Activated naive CD4-positive, alpha-beta T cell treated with anti-CD3 and anti-CD28 coated beads, Interleukin-2, amount 10 ng/mL, durations not matched to agents 7 days and 5 days (primary cell): ENCODE results near the gene DCTN1.
A peak's percentile ranks its signal among the peaks of the same experiment; 100 is the strongest.
"Not testable (repeated sequence)": the region's sequence is repeated elsewhere in the genome, so short reads cannot be mapped to it uniquely, and the experiment has no call there.

ENCODE experiments used
- CTCF ChIA-PET: fragments of 350-600 bp; sonication (Branson Sonifier 250); formaldehyde crosslinking; loops from one replicate; lab custom pipeline; 2021; ENCODE audit warnings: antibody characterized with exemption; lab: Charles Lee
- DNase-seq: peaks from one replicate; pipeline ENCODE4 v3.0.0-alpha.2; 2020
- H3K27ac Mint-ChIP-seq: one replicate; pipeline ENCODE4 v1.8.0; 2021; ENCODE audit warnings: mild to moderate bottlenecking, moderate library complexity, mixed read lengths
- H3K27me3 Mint-ChIP-seq: one replicate; pipeline ENCODE4 v1.8.0; 2021; ENCODE audit warnings: mild to moderate bottlenecking, mixed read lengths
- H3K36me3 Mint-ChIP-seq: one replicate; pipeline ENCODE4 v1.8.0; 2021; ENCODE audit warnings: mixed read lengths
- H3K4me1 Mint-ChIP-seq: one replicate; pipeline ENCODE4 v1.8.0; 2021; ENCODE audit warnings: mixed read lengths
- H3K4me3 Mint-ChIP-seq: one replicate; pipeline ENCODE4 v1.8.0; 2021; ENCODE audit warnings: mild to moderate bottlenecking, moderate library complexity, mixed read lengths
- H3K9me3 Mint-ChIP-seq: one replicate; pipeline ENCODE4 v1.8.0; 2021; ENCODE audit warnings: mixed read lengths

Gene DCTN1

DNA sequence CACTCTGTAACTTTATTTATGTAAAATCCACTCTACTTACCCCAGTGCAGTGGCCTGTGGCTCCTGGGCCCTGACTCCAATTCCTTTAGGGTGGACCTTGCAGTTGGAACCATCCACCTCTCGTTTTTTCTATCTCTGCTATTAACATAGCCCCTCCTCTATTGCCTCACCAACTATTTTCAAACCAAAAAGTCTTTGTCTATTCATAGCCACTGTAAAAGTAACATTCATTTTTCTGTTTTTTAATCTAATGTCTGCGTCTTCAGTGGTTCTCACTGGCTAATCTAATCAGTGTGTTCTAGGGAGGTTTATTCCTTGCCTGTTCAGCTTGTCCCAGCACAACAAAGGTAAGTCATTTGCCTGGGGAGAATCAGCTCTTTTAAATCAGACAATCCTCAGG is 36.8 kb downstream of the DCTN1 start, which contains the start of gene SLC4A5:
Gene SLC4A5 (minus strand): TSS at position 101 of the 400 bp plus-strand sequence. CDS start 28,393 bp downstream, outside the sequence.
- Mint-ChIP-seq H3K27me3 (peaks cover 6% of the 10 kb centered on the region), H3K4me1 (no peaks in the 10 kb centered on the region), H3K27ac (no peak within 1 kb of the TSS), H3K36me3 (no peaks in the 10 kb centered on the region), H3K4me3 (no peak within 1 kb of the TSS), H3K9me3 (no peaks in the 10 kb centered on the region)
- DNase-seq = no peak
- CTCF ChIA-PET = no interaction called here

- not testable (repeated sequence) for H3K9me3 Mint-ChIP-seq, DNase-seq, H3K36me3 Mint-ChIP-seq, H3K27me3 Mint-ChIP-seq, H3K27ac Mint-ChIP-seq, H3K4me3 Mint-ChIP-seq
- CTCF ChIA-PET = interaction anchor here (1.0 to 5.5 kb wide), 22 partner anchors 8 to 513 kb away, joined by 3 to 116 read pairs (median 10); no protein-coding TSS in a partner anchor
- H3K4me1 Mint-ChIP-seq = peaks cover 11% of the 10 kb centered on the region
These were observed 43.9 kb downstream of the DCTN1 start for GRCh38 chr2:74336227-74336626.

DNA sequence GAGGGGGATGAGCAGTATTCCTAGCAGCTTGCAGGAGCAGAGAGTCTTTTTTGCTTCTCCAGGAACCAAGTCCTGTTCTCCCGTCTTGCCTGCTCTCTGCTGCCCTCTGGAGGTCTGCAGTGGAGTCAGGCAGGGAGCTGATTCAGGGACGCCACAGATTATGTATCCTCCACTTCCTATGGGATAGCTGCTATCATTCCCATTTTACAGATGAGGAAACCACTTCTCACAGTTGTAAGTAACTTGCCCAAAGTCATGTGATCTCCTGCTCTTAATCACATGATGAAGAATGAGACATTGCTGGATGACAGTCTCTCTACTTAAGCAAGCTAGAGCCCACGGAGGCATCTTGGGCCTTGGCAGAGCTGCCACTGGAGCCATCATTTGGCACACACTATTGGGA is 45.2 kb downstream of the DCTN1 start:
- peak; percentile 83 for DNase-seq
- Mint-ChIP-seq H3K4me3 (no peak overlapping the region), H3K9me3 (no peaks in the 10 kb centered on the region), H3K27ac (no peak overlapping the region), H3K36me3 (no peaks in the 10 kb centered on the region), H3K4me1 (peaks cover 11% of the 10 kb centered on the region), H3K27me3 (no peaks in the 10 kb centered on the region)
- CTCF ChIA-PET = interaction anchor here (0.6 to 5.5 kb wide), 58 partner anchors 8 to 553 kb away, joined by 3 to 116 read pairs (median 4); partner anchors contain the start of genes ACTG2, BOLA3 and DCTN1

DNA sequence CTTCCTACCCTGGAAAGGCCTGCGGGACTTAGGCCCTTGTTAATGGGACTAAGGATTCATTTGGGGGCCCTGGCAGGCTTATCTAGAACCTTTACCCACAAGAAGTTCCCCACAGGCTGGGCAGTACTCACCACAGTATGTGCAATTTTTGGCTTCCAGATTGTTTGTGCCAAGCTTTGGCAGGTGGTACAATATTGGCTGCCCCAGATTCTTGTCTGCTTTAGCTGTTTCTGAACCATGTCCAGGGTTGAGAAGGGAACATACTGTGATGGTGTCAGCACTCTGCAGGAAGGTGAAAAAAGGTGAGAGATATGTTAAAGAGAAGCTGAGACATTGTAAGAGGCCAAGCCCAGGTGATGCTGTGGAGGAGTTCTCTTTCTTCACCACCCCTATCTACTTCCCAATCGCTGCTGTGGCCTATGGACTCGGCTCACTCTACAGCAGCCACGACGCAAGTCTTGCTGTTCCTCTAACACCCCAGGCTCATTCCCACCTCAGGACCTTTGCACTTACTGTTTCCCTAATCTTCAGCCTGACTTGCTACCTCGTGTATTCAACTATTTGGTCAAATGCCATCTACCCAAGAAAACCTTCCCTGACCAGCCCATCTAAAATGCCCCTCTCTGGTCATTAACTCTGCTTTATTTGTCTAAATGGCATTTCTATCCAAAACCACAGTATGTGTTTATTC is 46.1 kb downstream of the DCTN1 start:
- CTCF ChIA-PET = interaction anchor here (0.6 to 5.5 kb wide), 35 partner anchors 9 to 513 kb away, joined by 3 to 116 read pairs (median 7); partner anchors contain the start of genes BOLA3 and DCTN1
- Mint-ChIP-seq H3K9me3 (no peaks in the 10 kb centered on the region), H3K4me3 (no peak overlapping the region), H3K27me3 (no peaks in the 10 kb centered on the region), H3K36me3 (no peaks in the 10 kb centered on the region), H3K27ac (no peak overlapping the region), H3K4me1 (peaks cover 11% of the 10 kb centered on the region)
- no peak for DNase-seq

- Mint-ChIP-seq H3K27ac (no peak overlapping the region), H3K9me3 (no peaks in the 10 kb centered on the region), H3K27me3 (no peaks in the 10 kb centered on the region), H3K4me1 (peaks cover 11% of the 10 kb centered on the region), H3K36me3 (no peaks in the 10 kb centered on the region), H3K4me3 (no peak overlapping the region)
- peak; percentile 52 for DNase-seq
- CTCF ChIA-PET = interaction anchor here (1.2 to 5.5 kb wide), 7 partner anchors 8 to 199 kb away, joined by 3 to 116 read pairs (median 8); no protein-coding TSS in a partner anchor
These were observed 46.9 kb downstream of the DCTN1 start for GRCh38 chr2:74333175-74333574.

- no peak for DNase-seq
- no peak overlapping the region for H3K27ac Mint-ChIP-seq
- H3K4me3 Mint-ChIP-seq = no peak overlapping the region
- no peaks in the 10 kb centered on the region for H3K27me3 Mint-ChIP-seq
- peaks cover 11% of the 10 kb centered on the region for H3K4me1 Mint-ChIP-seq
- CTCF ChIA-PET = interaction anchor here (0.5 to 5.5 kb wide), 9 partner anchors 8 to 219 kb away, joined by 3 to 116 read pairs (median 5); no protein-coding TSS in a partner anchor
- no peaks in the 10 kb centered on the region for H3K36me3 Mint-ChIP-seq
- no peaks in the 10 kb centered on the region for H3K9me3 Mint-ChIP-seq
These were observed 47.4 kb downstream of the DCTN1 start for GRCh38 chr2:74332550-74333174.

DNA sequence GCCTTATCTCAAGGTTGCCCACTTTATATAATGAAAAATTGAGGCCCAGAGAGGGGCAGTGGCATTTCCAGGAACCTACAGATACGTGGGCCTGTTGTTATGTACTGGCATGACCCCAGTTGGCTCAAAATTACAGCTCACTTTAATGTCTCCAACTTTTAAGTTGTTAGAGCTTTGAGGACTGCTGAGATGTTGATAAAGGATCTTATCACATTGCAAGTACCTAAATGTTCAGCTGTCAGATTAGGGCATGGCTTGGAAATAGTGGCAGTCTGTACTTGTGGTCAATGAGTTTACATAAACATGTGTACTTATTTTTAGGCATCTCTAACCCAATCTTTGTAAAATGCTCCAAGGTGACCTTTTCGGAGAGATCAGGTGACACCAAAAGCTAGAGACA is 51.5 kb downstream of the DCTN1 start:
- no peaks in the 10 kb centered on the region for H3K36me3 Mint-ChIP-seq
- no peak overlapping the region for H3K4me3 Mint-ChIP-seq
- no peak overlapping the region for H3K27ac Mint-ChIP-seq
- DNase-seq = no peak
- no peaks in the 10 kb centered on the region for H3K4me1 Mint-ChIP-seq
- CTCF ChIA-PET = interaction anchor here (0.5 to 1.4 kb wide), 5 partner anchors 8 to 79 kb away, joined by 3 to 5 read pairs (median 3); no protein-coding TSS in a partner anchor
- H3K9me3 Mint-ChIP-seq = no peaks in the 10 kb centered on the region
- H3K27me3 Mint-ChIP-seq = no peaks in the 10 kb centered on the region

GRCh38 chr2:74328074-74328473 is 52.0 kb downstream of the DCTN1 start:
- H3K9me3 Mint-ChIP-seq = no peaks in the 10 kb centered on the region
- CTCF ChIA-PET = interaction anchor here (0.6 to 1.5 kb wide), 5 partner anchors 9 to 261 kb away, joined by 3 to 5 read pairs (median 3); no protein-coding TSS in a partner anchor
- H3K36me3 Mint-ChIP-seq = no peaks in the 10 kb centered on the region
- no peaks in the 10 kb centered on the region for H3K27me3 Mint-ChIP-seq
- no peak for DNase-seq
- no peaks in the 10 kb centered on the region for H3K4me1 Mint-ChIP-seq
- no peak overlapping the region for H3K27ac Mint-ChIP-seq
- H3K4me3 Mint-ChIP-seq = no peak overlapping the region

DNA sequence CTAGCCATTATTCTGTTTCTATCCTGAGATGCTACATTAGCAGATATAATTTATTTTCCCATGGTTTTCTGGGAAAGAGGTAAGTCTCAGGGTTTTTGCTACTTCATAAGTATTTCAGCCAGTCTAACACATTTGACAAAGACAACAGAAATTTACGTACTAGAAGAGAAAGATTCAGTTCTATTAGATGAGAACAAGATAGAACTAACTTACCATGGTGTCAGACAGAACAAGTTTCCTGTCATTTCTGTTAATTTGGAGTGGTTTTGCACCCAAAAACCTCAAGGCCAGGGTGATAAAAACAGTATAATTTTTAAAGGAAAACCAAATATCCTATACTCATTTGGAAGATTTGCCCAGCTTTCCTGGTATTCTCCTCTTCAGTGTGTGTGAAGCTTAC is 52.5 kb downstream of the DCTN1 start:
- Mint-ChIP-seq H3K4me1 (no peaks in the 10 kb centered on the region), H3K27ac (no peak overlapping the region), H3K9me3 (no peaks in the 10 kb centered on the region), H3K36me3 (no peaks in the 10 kb centered on the region), H3K27me3 (no peaks in the 10 kb centered on the region), H3K4me3 (no peak overlapping the region)
- no peak for DNase-seq
- CTCF ChIA-PET = interaction anchor here (0.9 to 1.5 kb wide), 4 partner anchors 8 to 261 kb away, joined by 3 to 5 read pairs (median 4); no protein-coding TSS in a partner anchor

DNA sequence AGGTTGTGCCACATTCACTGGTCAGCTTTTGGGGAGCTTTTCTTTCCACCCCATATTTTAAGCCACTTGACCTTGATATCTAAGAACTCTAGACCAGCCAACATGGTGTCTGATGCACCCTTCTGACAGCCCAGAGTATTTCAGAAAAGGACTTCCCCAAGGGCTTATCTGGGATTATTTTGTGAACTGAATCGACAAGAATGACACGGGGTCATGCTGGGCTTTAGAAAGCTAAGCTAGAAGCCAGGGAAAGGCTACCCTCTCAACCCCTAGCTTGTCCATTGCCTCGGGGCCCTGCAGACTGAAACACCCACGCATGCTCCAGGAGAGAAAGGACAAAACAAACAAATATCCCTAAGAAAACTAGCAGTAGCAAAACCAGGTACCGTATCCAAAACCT is 52.9 kb downstream of the DCTN1 start:
- no peak overlapping the region for H3K4me3 Mint-ChIP-seq
- H3K27me3 Mint-ChIP-seq = no peaks in the 10 kb centered on the region
- no peaks in the 10 kb centered on the region for H3K4me1 Mint-ChIP-seq
- H3K36me3 Mint-ChIP-seq = no peaks in the 10 kb centered on the region
- H3K27ac Mint-ChIP-seq = no peak overlapping the region
- H3K9me3 Mint-ChIP-seq = no peaks in the 10 kb centered on the region
- CTCF ChIA-PET = interaction anchor here (0.9 to 1.5 kb wide), 3 partner anchors 8 to 261 kb away, joined by 3 to 4 read pairs (median 3); no protein-coding TSS in a partner anchor
- DNase-seq = no peak

DNA sequence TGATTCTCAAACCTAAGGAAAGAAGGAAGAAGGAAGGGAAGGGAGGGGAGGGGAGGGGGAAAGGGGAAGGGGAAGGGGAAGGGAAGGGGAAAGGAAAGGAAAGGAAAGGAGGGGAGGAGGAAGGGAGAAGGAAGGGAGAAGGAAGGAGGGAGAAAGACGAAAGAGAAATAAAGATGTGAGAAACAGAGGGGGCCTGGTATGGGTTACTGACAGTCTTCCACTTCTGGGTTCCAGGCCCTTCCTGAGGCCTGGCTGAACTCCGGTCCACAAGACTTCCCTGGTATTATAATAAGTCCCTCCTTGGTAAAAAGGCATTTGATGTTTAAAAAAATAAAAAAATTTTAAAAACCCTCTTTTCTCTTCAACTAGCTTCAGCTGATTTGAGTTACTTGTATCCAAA is 54.3 kb downstream of the DCTN1 start:
- CTCF ChIA-PET = interaction anchor here (3.8 kb wide), 1 partner anchor 9 kb away, joined by 48 read pairs; no protein-coding TSS in a partner anchor
- Mint-ChIP-seq H3K36me3 (no peaks in the 10 kb centered on the region), H3K27me3 (peaks cover 3% of the 10 kb centered on the region), H3K9me3 (no peaks in the 10 kb centered on the region), H3K27ac (no peak overlapping the region), H3K4me3 (no peak overlapping the region), H3K4me1 (no peaks in the 10 kb centered on the region)
- DNase-seq = no peak

DNA sequence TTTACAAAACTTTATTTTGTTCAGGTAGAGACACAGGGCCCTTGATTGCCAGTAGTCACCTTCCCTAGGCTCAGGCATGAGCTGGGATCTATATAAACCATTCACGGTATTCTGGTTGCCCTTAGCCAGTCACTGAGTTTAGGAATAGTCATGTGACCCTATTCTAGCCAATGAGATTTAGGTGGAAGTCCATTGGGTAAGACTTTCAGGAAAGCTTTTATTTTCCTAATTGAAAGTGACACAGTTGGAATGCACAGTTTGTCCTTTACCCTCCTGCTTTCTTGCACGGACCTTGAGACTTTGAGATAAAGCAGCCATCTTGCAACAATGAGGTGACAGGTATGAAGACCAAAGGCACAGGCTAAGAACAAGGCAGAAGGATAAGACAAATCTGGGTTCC is 58.4 kb downstream of the DCTN1 start:
- no peak for DNase-seq
- Mint-ChIP-seq H3K36me3 (no peaks in the 10 kb centered on the region), H3K4me3 (no peak overlapping the region), H3K9me3 (no peaks in the 10 kb centered on the region), H3K27me3 (peaks cover 3% of the 10 kb centered on the region), H3K27ac (no peak overlapping the region), H3K4me1 (no peaks in the 10 kb centered on the region)
- CTCF ChIA-PET = interaction anchor here (1.9 kb wide), 1 partner anchor 13 kb away, joined by 7 read pairs; no protein-coding TSS in a partner anchor

DNA sequence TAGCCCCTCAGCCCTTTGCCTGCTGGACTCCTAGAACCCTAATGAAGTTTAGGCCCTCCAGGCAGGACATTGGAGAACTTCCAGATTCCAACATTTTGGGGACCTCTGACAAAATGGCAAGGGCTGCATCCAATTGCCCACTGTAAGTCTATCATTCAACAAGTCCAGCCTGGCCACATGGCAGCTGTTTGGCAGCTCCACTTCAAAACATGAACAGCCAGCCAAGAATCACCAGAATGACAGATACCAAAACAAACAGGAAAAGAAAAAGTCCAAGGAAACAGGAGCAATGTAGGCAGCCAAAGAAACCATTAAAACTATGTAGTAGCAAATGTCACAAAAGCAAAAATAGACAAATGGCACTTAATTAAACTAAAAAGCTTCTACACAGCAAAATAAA is 62.4 kb downstream of the DCTN1 start:
- no peak overlapping the region for H3K27ac Mint-ChIP-seq
- peaks cover 3% of the 10 kb centered on the region for H3K27me3 Mint-ChIP-seq
- no peak overlapping the region for H3K4me3 Mint-ChIP-seq
- no peaks in the 10 kb centered on the region for H3K4me1 Mint-ChIP-seq
- H3K36me3 Mint-ChIP-seq = no peaks in the 10 kb centered on the region
- DNase-seq = no peak
- H3K9me3 Mint-ChIP-seq = no peaks in the 10 kb centered on the region
- CTCF ChIA-PET = no interaction called here

DNA sequence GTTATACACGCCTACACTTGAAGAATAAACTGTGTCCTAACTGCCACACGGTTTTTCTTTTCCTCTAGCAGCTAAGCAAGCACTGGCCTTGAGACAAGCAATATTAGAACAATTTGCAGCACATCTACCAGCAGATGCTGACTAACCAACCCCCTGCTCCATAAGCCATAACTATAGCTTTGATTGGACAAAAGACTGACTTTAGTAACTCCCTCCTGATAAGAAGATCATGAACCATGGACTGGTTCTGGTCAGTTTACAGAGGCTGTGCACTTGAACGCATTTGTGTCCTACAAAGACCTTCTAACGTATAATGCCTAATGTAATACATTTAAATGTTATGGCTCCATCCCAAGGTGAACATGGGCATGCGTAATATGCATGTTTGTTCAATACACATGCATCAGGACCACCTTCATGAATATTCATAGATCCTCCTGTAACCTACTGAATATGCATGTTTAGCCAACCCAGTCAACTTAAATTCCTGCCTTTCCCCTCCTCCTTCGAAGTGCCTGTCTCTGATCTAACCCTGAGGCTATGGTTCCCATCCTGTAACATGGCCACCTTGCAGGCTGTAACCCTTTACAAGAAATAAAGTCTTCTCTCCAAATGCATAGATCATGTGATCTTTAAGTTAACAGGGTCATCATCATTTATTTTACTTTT is 63.4 kb downstream of the DCTN1 start:
- no peak overlapping the region for H3K27ac Mint-ChIP-seq
- H3K36me3 Mint-ChIP-seq = no peaks in the 10 kb centered on the region
- no peaks in the 10 kb centered on the region for H3K9me3 Mint-ChIP-seq
- H3K4me1 Mint-ChIP-seq = no peaks in the 10 kb centered on the region
- H3K27me3 Mint-ChIP-seq = peaks cover 3% of the 10 kb centered on the region
- H3K4me3 Mint-ChIP-seq = no peak overlapping the region
- CTCF ChIA-PET = no interaction called here
- no peak for DNase-seq
